NCI-H524 (cell line): ENCODE results near the gene PICK1.

Source experiments
- DNase-seq, 2 experiments: peaks; one replicate each; lab custom pipeline; 2025; lab: John Stamatoyannopoulos, UW

The PICK1 gene

GRCh38 chr22:38056969-38057891, at the start of gene PICK1:
TSS of gene PICK1 (plus strand) at chr22:38057404. CDS start at chr22:38057810, 406 bp downstream.
- DNase-seq: peak; percentile 91 to 96

GRCh38 chr22:38009000-38009806, 48.0 kb upstream of the PICK1 start:
- DNase-seq: no peak

GRCh38 chr22:38012604-38013072, 44.6 kb upstream of the PICK1 start:
- DNase-seq: no peak

- no peak for DNase-seq
These were observed 43.1 kb upstream of the PICK1 start for GRCh38 chr22:38014083-38014482.

- DNase-seq: no peak
These were observed 40.7 kb upstream of the PICK1 start for GRCh38 chr22:38016182-38017151.

- DNase-seq: no peak
These were observed 39.8 kb upstream of the PICK1 start for GRCh38 chr22:38017272-38017920.

- no peak for DNase-seq
These were observed 39.0 kb upstream of the PICK1 start for GRCh38 chr22:38017939-38018885.

- DNase-seq: no peak
These were observed 38.0 kb upstream of the PICK1 start for GRCh38 chr22:38018938-38019827.

- peak in 1 of 2 experiments; percentile 65 for DNase-seq
These were observed 36.0 kb upstream of the PICK1 start for GRCh38 chr22:38021206-38021605.

GRCh38 chr22:38023045-38023444, 34.2 kb upstream of the PICK1 start:
- DNase-seq: no peak

- no peak for DNase-seq
These were observed 31.7 kb upstream of the PICK1 start for GRCh38 chr22:38025514-38025913.

- no peak for DNase-seq
These were observed 30.8 kb upstream of the PICK1 start for GRCh38 chr22:38026130-38027111.

- DNase-seq: no peak
These were observed 29.7 kb upstream of the PICK1 start for GRCh38 chr22:38027487-38027886.

GRCh38 chr22:38028344-38029130, 28.7 kb upstream of the PICK1 start:
- DNase-seq: no peak

- DNase-seq: no peak
These were observed 27.8 kb upstream of the PICK1 start for GRCh38 chr22:38029370-38029769.

GRCh38 chr22:38029901-38030300, 27.3 kb upstream of the PICK1 start:
- no peak for DNase-seq
